HepG2 (cell line): ENCODE measurements around the gene BCAS3. TPM values are rescaled to one million over a fixed set of nuclear protein-coding genes. Genes with fewer than 3 reads are reported as not detected.

Source experiments
- ATAC-seq: fragments of 200-7000 bp; cut with Tn5 transposase; 3 replicates; pipeline ENCODE4 v1.9.1; 2020; ENCODE audit warnings: mild to moderate bottlenecking, moderate library complexity
- BruUV-seq: library from RNA; stranded (reverse); fragments of 400-500 nt; replicated peaks from 2 replicates; lab custom pipeline; 2021; lab: Mats Ljungman, UMichigan
- CTCF ChIA-PET: fragments of 300-600 bp; formaldehyde crosslinking; extraction: SDS; loops from one replicate; lab custom pipeline; 2021; ENCODE audit warnings: low total read pairs, inconsistent platforms, low intra/inter-chr PET ratio; lab: Yijun Ruan, JAX
- POLR2A ChIA-PET: fragments of 350-600 bp; sonication (Branson Sonifier 250); formaldehyde crosslinking; loops from one replicate; lab custom pipeline; 2020; ENCODE audit warnings: antibody characterized with exemption, inconsistent platforms; lab: Yijun Ruan, JAX
- DNase-seq: peaks from one replicate; pipeline ENCODE4 v3.0.0-alpha.2; 2015; ENCODE audit warnings: low spot score
- FAIRE-seq: peaks from 3 replicates; lab custom pipeline; 2011; peaks lifted over from hg19 to GRCh38; lab: Jason Lieb, UNC
- H2AFZ ChIP-seq: one replicate; pipeline ENCODE4 v1.6.1; 2011; ENCODE audit warnings: low read length, inconsistent platforms
- H3K27ac ChIP-seq: fragments of 300-600 bp; 3 replicates; pipeline ENCODE4 v1.8.0; 2011; ENCODE audit warnings: mixed run types, mild to moderate bottlenecking, mixed read lengths, low read length, inconsistent platforms; ENCODE audit not compliant: insufficient read depth; ENCODE audit errors: extremely low read length
- H3K27me3 ChIP-seq, 2 experiments: fragments of 200-600 bp in 1 of 2; 2 replicates in 1 of 2; 3 replicates in 1 of 2; pipeline versions ENCODE4 v1.6.0 to v1.8.0; 2011; ENCODE audit warnings: low read length in 2 of 2, mild to moderate bottlenecking in 2 of 2, moderate library complexity in 2 of 2, inconsistent platforms in 1 of 2; ENCODE audit not compliant: insufficient read depth in 2 of 2, control insufficient read depth in 1 of 2
- H3K36me3 ChIP-seq, 2 experiments: fragments of 200-600 bp in 1 of 2; replicated peaks in 1 of 2; 2 replicates in 1 of 2; 3 replicates in 1 of 2; pipeline versions ENCODE4 v1.5.1 to v1.8.0; 2011; ENCODE audit warnings: low read length in 2 of 2, inconsistent platforms in 1 of 2; ENCODE audit not compliant: insufficient read depth in 2 of 2, control insufficient read depth in 1 of 2
- H3K4me1 ChIP-seq: 2 replicates; pipeline ENCODE4 v1.5.1; 2012; ENCODE audit warnings: low read length, inconsistent platforms; ENCODE audit not compliant: insufficient read depth
- H3K4me2 ChIP-seq: 2 replicates; pipeline ENCODE4 v1.6.0; 2011; ENCODE audit warnings: low read depth, low read length, inconsistent platforms
- H3K4me3 ChIP-seq, 3 experiments: fragments of 200-600 bp in 1 of 3; sonication (generic), shearing (Covaris generic) in 1 of 3; replicated peaks in 1 of 3; 2 replicates each; pipeline ENCODE4 v1.5.1; 2011 to 2016; ENCODE audit warnings: low read length in 3 of 3, inconsistent platforms in 2 of 3, low read depth in 2 of 3, mild to moderate bottlenecking in 2 of 3, control low read depth in 1 of 3, mixed read lengths in 1 of 3; ENCODE audit not compliant: insufficient read depth in 1 of 3
- H3K79me2 ChIP-seq: one replicate; pipeline ENCODE4 v1.6.1; 2011; ENCODE audit warnings: low read length, inconsistent platforms; ENCODE audit not compliant: insufficient read depth
- H3K9ac ChIP-seq: 2 replicates; pipeline ENCODE4 v1.6.0; 2011; ENCODE audit warnings: mild to moderate bottlenecking, low read depth, low read length, inconsistent platforms; ENCODE audit not compliant: insufficient read depth
- H3K9me3 ChIP-seq: 2 replicates; pipeline ENCODE4 v1.5.1; 2012; ENCODE audit warnings: mild to moderate bottlenecking, low read length
- H4K20me1 ChIP-seq: 2 replicates; pipeline ENCODE4 v1.6.0; 2011; ENCODE audit warnings: inconsistent platforms, mild to moderate bottlenecking, low read length, moderate library complexity; ENCODE audit not compliant: insufficient read depth
- CHD2 ChIP-seq: IDR thresholded peaks from 2 replicates; pipeline ENCODE4 v1.6.1; 2011; ENCODE audit warnings: low read depth, low read length, improper control_type of control experiment
- GLI4 ChIP-seq: sonication (generic); formaldehyde crosslinking; IDR thresholded peaks from 2 replicates; pipeline ENCODE4 v1.5.1; 2020; ENCODE audit warnings: missing genetic modification reagents, mild to moderate bottlenecking, moderate library complexity, borderline replicate concordance
- NR2F2 ChIP-seq: IDR thresholded peaks from 2 replicates; pipeline ENCODE4 v1.6.1; 2012; ENCODE audit warnings: low read depth, inconsistent platforms, borderline replicate concordance
- U2AF1 ChIP-seq: fragments of 200-400 bp; formaldehyde crosslinking; optimal IDR thresholded peaks from 2 replicates; pipeline ENCODE3; 2017; ENCODE audit warnings: mild to moderate bottlenecking, low read depth, low read length
- ZFP1 ChIP-seq: IDR thresholded peaks from 2 replicates; pipeline ENCODE4 v1.6.1; 2016
- ZNF407 ChIP-seq: sonication (generic); formaldehyde crosslinking; IDR thresholded peaks from one replicate; pipeline ENCODE4 v1.5.1; 2020; ENCODE audit warnings: mild to moderate bottlenecking, missing genetic modification reagents; ENCODE audit errors: not compliant biosample characterization
- ZNF558 ChIP-seq: sonication (generic); formaldehyde crosslinking; IDR thresholded peaks from 2 replicates; pipeline ENCODE4 v1.9.0; 2022; ENCODE audit warnings: mild to moderate bottlenecking, missing genetic modification reagents, borderline replicate concordance
- ZNF562 ChIP-seq: sonication (generic); formaldehyde crosslinking; IDR thresholded peaks from 2 replicates; pipeline ENCODE4 v1.8.0; 2022; ENCODE audit warnings: missing genetic modification reagents, borderline replicate concordance
- WGBS: methylation state at CpG from one replicate; pipeline ENCODE4 v1.1.6; 2017; ENCODE audit warnings: low lambda C conversion rate; 5-methylcytosine and 5-hydroxymethylcytosine counted together
- in situ Hi-C: cut with HindIII; loops from 2 replicates; pipeline ENCODE4 v1.10.0; 2017; ENCODE audit warnings: low pct_unique_long_range_greater_than_20kb; ENCODE audit not compliant: extremely low pct_ligation_motif_present
- intact Hi-C: fragments of 100-400 bp; cut with micrococcal nuclease; formaldehyde crosslinking; loops from one replicate; pipeline ENCODE4 v1.10.0; 2022; ENCODE audit not compliant: unreplicated experiment
- polyA plus RNA-seq, 8 experiments: library from polyadenylated mRNA; depleted of rRNA in 3 of 8; stranded (reverse) in 7 of 8; unstranded in 1 of 8; fragments of >200 nt; fragmentation: Illumina TruSeq in 4 of 8; extraction: Trizol in 4 of 8; gene quantifications; 2 replicates each; pipeline versions ENCODE4 v1.2.1 to v1.2.3, GENCODE V29; 2011 to 2016; ENCODE audit warnings: low read depth in 4 of 8, missing spikeins in 1 of 8, mixed read lengths in 1 of 8; ENCODE audit not compliant: insufficient read depth in 1 of 8
- total RNA-seq, 5 experiments: library from RNA; depleted of rRNA; stranded (reverse); fragments of >200 nt; fragmentation: Illumina TruSeq; extraction: Trizol; gene quantifications; 2 replicates each; pipeline ENCODE4 v1.2.3, GENCODE V29; 2016; ENCODE audit warnings: low read depth in 1 of 5
- TF ChIP-seq, protein P1 (sequence below): IDR thresholded peaks from 2 replicates; pipeline ENCODE4 v1.4.0; 2020; ENCODE audit warnings: mild to moderate bottlenecking, missing genetic modification reagents
- TF ChIP-seq, protein P2 (sequence below): sonication (generic); formaldehyde crosslinking; IDR thresholded peaks from 2 replicates; pipeline ENCODE4 v1.8.1; 2023; ENCODE audit warnings: mild to moderate bottlenecking, inconsistent platforms, moderate library complexity, missing genetic modification reagents, borderline replicate concordance

Gene BCAS3
- total and polyA plus RNA-seq, 2 of the 13 experiments (the other 11 are each of a cell fraction or from before 2014, with no cell fraction given): 10.7 to 11.2 TPM

DNA sequence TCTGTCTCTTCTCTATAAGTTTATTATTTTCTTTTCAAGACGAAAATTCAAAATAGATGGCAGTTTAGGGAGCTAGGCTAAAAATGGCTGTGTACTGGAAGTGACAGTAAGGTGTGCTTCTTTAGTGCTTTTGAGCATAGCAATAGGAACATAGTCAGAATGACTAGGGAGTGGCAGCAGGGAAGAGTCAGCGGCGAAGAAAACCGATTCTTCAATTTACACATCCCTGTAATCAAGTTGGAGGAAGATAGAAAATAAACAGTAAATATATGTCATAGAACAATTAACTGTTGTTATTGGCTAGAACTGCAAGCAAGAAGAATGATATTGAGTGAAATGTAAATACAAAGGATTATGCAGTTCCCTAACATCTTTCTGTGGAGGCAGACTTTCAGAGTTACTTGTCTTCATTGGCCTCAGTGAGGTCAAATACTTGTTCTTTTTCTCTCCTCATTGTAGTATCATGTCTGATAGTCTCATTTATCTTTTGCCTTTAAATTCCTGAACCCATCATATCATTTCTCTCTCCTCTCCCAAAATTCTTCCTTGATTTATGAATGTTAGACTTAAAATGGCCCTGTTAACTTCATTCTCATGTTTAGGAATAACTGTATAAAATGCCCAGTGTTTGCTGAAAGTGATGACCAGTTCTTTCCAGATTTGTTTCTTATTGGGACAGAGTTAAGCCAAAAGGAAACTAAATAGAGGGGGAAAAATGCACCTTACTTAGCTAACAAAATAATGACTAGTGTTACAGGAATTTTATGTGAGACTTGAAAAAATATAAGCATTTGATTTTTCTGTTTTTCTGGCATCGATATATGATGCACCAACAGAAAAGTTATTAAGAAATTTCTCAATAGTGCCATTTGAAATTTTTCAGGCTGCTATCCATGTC is 211.4 kb downstream of the BCAS3 start:
- ChIA-PET POLR2A (no interaction called here), CTCF (no interaction called here)
- WGBS: 64% methylated on average over 5 of the region's 5 CpGs
- no peak overlapping the region for H2AFZ ChIP-seq
- H3K36me3 ChIP-seq: no peaks in the 10 kb centered on the region
- ATAC-seq: no peak
- no peak for DNase-seq
- H3K9me3 ChIP-seq: no peaks in the 10 kb centered on the region
- no peak for FAIRE-seq
- H3K9ac ChIP-seq: no peak overlapping the region
- in situ Hi-C loops: no loop called here
- no peaks in the 10 kb centered on the region for H4K20me1 ChIP-seq
- H3K4me3 ChIP-seq: no peak overlapping the region
- no peaks in the 10 kb centered on the region for H3K79me2 ChIP-seq
- no peak overlapping the region for H3K27ac ChIP-seq
- H3K4me1 ChIP-seq: 0 out of 2 replicates have a peak, but pooled peaks cover 7% of the 10 kb centered on the region
- no peak overlapping the region for H3K4me2 ChIP-seq
- intact Hi-C loops: no loop called here
- no peaks in the 10 kb centered on the region for H3K27me3 ChIP-seq
- BruUV-seq: no TSS peak
- TF ChIP-seq ZNF558 (CRISPR knock-in tag) (no peak), ZNF407 (CRISPR knock-in tag) (no peak), NR2F2 (no peak), GLI4 (CRISPR knock-in tag) (no peak), ZFP1 (CRISPR knock-in tag) (no peak), U2AF1 (no peak), CHD2 (no peak), ZNF562 (CRISPR knock-in tag) (no peak)
- TF ChIP-seq, protein P1, sequence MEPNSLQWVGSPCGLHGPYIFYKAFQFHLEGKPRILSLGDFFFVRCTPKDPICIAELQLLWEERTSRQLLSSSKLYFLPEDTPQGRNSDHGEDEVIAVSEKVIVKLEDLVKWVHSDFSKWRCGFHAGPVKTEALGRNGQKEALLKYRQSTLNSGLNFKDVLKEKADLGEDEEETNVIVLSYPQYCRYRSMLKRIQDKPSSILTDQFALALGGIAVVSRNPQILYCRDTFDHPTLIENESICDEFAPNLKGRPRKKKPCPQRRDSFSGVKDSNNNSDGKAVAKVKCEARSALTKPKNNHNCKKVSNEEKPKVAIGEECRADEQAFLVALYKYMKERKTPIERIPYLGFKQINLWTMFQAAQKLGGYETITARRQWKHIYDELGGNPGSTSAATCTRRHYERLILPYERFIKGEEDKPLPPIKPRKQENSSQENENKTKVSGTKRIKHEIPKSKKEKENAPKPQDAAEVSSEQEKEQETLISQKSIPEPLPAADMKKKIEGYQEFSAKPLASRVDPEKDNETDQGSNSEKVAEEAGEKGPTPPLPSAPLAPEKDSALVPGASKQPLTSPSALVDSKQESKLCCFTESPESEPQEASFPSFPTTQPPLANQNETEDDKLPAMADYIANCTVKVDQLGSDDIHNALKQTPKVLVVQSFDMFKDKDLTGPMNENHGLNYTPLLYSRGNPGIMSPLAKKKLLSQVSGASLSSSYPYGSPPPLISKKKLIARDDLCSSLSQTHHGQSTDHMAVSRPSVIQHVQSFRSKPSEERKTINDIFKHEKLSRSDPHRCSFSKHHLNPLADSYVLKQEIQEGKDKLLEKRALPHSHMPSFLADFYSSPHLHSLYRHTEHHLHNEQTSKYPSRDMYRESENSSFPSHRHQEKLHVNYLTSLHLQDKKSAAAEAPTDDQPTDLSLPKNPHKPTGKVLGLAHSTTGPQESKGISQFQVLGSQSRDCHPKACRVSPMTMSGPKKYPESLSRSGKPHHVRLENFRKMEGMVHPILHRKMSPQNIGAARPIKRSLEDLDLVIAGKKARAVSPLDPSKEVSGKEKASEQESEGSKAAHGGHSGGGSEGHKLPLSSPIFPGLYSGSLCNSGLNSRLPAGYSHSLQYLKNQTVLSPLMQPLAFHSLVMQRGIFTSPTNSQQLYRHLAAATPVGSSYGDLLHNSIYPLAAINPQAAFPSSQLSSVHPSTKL: no peak
- TF ChIP-seq, protein P2, sequence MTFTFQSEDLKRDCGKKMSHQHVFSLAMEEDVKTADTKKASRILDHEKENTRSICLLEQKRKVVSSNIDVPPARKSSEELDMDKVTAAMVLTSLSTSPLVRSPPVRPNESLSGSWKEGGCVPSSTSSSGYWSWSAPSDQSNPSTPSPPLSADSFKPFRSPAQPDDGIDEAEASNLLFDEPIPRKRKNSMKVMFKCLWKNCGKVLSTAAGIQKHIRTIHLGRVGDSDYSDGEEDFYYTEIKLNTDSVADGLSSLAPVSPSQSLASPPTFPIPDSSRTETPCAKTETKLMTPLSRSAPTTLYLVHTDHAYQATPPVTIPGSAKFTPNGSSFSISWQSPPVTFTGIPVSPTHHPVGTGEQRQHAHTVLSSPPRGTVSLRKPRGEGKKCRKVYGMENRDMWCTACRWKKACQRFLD: no peak
